ENCODE measurements around the gene HBB. TPM values are rescaled to one million over a fixed set of nuclear protein-coding genes. Genes with fewer than 3 reads are reported as not detected.

Gene HBB
- polyA plus RNA-seq, 1 donor from 2014 or later = not detected

- Histone ChIP-seq H3K27ac (ENCODE audit: low read length) (no peak overlapping the region), H3K27me3 (ENCODE audit: insufficient read depth, low read depth, low read length) (no peaks in the 10 kb centered on the region), H4K20me1 (ENCODE audit: insufficient read depth) (no peaks in the 10 kb centered on the region), H3K4me2 (ENCODE audit: low read length) (no peak overlapping the region), H3K9me3 (ENCODE audit: low read length) (no peaks in the 10 kb centered on the region), H3K79me2 (replicated peaks; ENCODE audit: insufficient read depth, low read length) (no peaks in the 10 kb centered on the region), H3K9me2 (ENCODE audit: insufficient read depth, low read length) (no peaks in the 10 kb centered on the region), H3K36me3 (ENCODE audit: insufficient read depth, low read length) (no peaks in the 10 kb centered on the region), H3F3A (ENCODE audit: insufficient read depth, low read length, poor library complexity, severe bottlenecking) (no peaks in the 10 kb centered on the region), H3K9ac (ENCODE audit: low read length) (no peak overlapping the region), H3K4me3 (ENCODE audit: low read length) (no peak overlapping the region), H2AFZ (ENCODE audit: low read depth, low read length) (no peak overlapping the region)
- no peak for TF ChIP-seq TAF1 (IDR thresholded peaks at IDR 0.05; ENCODE audit: low read depth)
- TF ChIP-seq EP300 (conservative IDR thresholded peaks at IDR 0.05; ENCODE audit: poor library complexity, severe bottlenecking) = no peak
- no peak for TF ChIP-seq POLR2AphosphoS5 (IDR thresholded peaks at IDR 0.05)
- no peak for TF ChIP-seq MXI1 (conservative IDR thresholded peaks at IDR 0.05; ENCODE audit: poor library complexity, severe bottlenecking)
- TF ChIP-seq RAD21 (conservative IDR thresholded peaks at IDR 0.05) = no peak
- no peak for TF ChIP-seq REST (IDR thresholded peaks at IDR 0.05; ENCODE audit: borderline replicate concordance)
- no peak for TF ChIP-seq SMC3 (conservative IDR thresholded peaks at IDR 0.05; ENCODE audit: poor library complexity)
- no peak for TF ChIP-seq CTCF (IDR thresholded peaks at IDR 0.05; ENCODE audit: poor library complexity, severe bottlenecking)
- no peak for TF ChIP-seq EZH2 (IDR thresholded peaks at IDR 0.05; ENCODE audit: borderline replicate concordance, insufficient read depth, low read length, poor library complexity, severe bottlenecking)
Observed at GRCh38 chr11:5203366-5203765, 23.5 kb downstream of the HBB start.

- Histone ChIP-seq H3K36me3 (ENCODE audit: insufficient read depth, low read length) (no peaks in the 10 kb centered on the region), H2AFZ (ENCODE audit: low read depth, low read length) (no peak within 1 kb of the TSS), H3K79me2 (replicated peaks; ENCODE audit: insufficient read depth, low read length) (no peaks in the 10 kb centered on the region), H3K9me2 (ENCODE audit: insufficient read depth, low read length) (no peaks in the 10 kb centered on the region), H3K9ac (ENCODE audit: low read length) (no peak within 1 kb of the TSS), H3K27me3 (ENCODE audit: insufficient read depth, low read depth, low read length) (no peaks in the 10 kb centered on the region), H3K9me3 (ENCODE audit: low read length) (no peaks in the 10 kb centered on the region), H3K4me3 (ENCODE audit: low read length) (no peak within 1 kb of the TSS), H3K27ac (ENCODE audit: low read length) (no peak within 1 kb of the TSS), H3F3A (ENCODE audit: insufficient read depth, low read length, poor library complexity, severe bottlenecking) (no peaks in the 10 kb centered on the region), H4K20me1 (ENCODE audit: insufficient read depth) (no peaks in the 10 kb centered on the region), H3K4me2 (ENCODE audit: low read length) (no peak within 1 kb of the TSS)
- TF ChIP-seq EZH2 (IDR thresholded peaks at IDR 0.05; ENCODE audit: borderline replicate concordance, insufficient read depth, low read length, poor library complexity, severe bottlenecking) (no peak), POLR2AphosphoS5 (IDR thresholded peaks at IDR 0.05) (no peak), EP300 (conservative IDR thresholded peaks at IDR 0.05; ENCODE audit: poor library complexity, severe bottlenecking) (no peak), MXI1 (conservative IDR thresholded peaks at IDR 0.05; ENCODE audit: poor library complexity, severe bottlenecking) (no peak), TAF1 (IDR thresholded peaks at IDR 0.05; ENCODE audit: low read depth) (no peak), RAD21 (conservative IDR thresholded peaks at IDR 0.05) (no peak), REST (IDR thresholded peaks at IDR 0.05; ENCODE audit: borderline replicate concordance) (no peak), SMC3 (conservative IDR thresholded peaks at IDR 0.05; ENCODE audit: poor library complexity) (no peak), CTCF (IDR thresholded peaks at IDR 0.05; ENCODE audit: poor library complexity, severe bottlenecking) (no peak)
Observed at GRCh38 chr11:5200582-5200981, 26.3 kb downstream of the HBB start, which contains the start of gene OR51V1. Gene OR51V1, minus strand, starts transcription at chr11:5200682. Its CDS starts 0 bp downstream, at chr11:5200682.

Data from neural cell (in vitro differentiated cells).